Measurements from ENCODE around the gene MPO.

Gene MPO

DNA sequence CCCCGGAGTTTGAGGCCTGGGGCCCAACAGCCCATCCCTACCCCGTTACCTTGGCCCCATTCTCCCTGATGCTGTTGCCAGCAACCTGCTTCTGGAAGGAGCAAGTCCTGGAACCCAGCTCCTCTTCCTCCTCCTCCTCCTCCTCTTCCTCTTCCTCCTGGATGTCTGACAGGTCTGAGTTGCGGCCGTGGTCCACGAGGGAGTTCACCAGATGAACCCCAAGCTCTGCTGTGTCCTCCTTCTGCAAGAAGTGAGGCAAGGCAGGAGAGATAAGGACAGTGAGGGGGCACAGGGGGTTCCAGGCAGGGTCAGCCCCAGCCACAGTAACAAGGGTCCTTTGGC, 29.2 kb upstream of the MPO start:
- Histone ChIP-seq H3K27ac (ENCODE audit: low read length) (no peak overlapping the region), H3K9me3 (ENCODE audit: control insufficient read depth in 1 of 2, low read length in 2 of 2) (no peaks in the 10 kb centered on the region), H3K36me3 (ENCODE audit: control insufficient read depth in 1 of 2, insufficient read depth in 2 of 2, low read length in 2 of 2) (peaks cover 0 to 3% of the 10 kb centered on the region in 2 donors), H3K4me1 (ENCODE audit: control insufficient read depth in 1 of 2, insufficient read depth in 2 of 2, low read length in 2 of 2) (no peaks in the 10 kb centered on the region), H3K4me3 (ENCODE audit: low read depth in 1 of 2, low read length in 2 of 2) (no peak overlapping the region), H3K27me3 (ENCODE audit: low read depth, low read length) (no peaks in the 10 kb centered on the region)

DNA sequence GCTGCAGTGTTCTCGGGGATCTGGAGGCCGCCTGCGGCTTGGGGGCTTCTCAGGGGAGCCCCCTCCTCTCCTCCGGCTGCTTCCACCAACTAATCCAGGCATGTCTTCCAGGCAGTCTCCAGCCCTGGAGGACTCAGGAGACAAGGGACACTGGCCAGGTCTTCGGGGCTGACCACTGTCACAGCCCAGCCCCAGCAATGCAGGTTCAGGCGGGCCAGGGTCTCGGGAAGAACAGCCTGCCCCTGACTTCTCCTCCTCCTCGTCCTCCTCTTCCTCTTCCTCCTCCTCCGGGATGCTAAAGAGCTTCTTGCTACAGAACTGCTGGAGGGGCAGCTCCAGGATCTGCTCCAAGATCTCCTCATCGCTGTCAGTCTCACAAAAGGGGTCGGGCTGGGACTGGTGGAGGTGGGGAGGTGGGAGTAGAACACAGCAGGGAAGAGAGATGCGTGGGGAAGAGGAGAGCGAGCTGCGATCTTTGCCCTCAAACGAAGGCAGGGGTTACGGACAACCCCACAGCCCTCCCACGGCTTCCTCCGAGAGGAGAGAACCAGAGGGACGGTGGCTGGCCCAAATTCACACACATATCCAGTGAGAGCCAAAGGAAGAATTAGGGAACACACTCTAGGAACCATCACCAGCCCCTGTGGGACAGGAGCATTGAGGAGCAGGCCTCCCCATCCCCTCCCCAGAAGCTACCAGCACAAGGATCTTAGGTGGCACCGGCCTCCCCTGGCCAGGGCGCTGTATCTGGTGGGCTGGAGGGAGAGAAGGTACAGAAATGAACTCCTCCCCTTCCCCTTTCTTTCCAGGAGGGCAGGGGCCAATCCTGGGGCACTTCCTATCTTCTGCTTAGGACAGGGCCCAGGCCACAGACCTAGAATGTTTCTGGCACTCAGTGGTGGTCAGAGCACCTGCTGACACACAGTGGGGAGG, 28.5 kb upstream of the MPO start:
- Histone ChIP-seq H3K4me3 (ENCODE audit: low read depth in 1 of 2, low read length in 2 of 2) (no peak overlapping the region), H3K36me3 (ENCODE audit: control insufficient read depth in 1 of 2, insufficient read depth in 2 of 2, low read length in 2 of 2) (peaks cover 0 to 3% of the 10 kb centered on the region in 2 donors), H3K27ac (ENCODE audit: low read length) (no peak overlapping the region), H3K9me3 (ENCODE audit: control insufficient read depth in 1 of 2, low read length in 2 of 2) (no peaks in the 10 kb centered on the region), H3K4me1 (ENCODE audit: control insufficient read depth in 1 of 2, insufficient read depth in 2 of 2, low read length in 2 of 2) (no peaks in the 10 kb centered on the region), H3K27me3 (ENCODE audit: low read depth, low read length) (no peaks in the 10 kb centered on the region)

DNA sequence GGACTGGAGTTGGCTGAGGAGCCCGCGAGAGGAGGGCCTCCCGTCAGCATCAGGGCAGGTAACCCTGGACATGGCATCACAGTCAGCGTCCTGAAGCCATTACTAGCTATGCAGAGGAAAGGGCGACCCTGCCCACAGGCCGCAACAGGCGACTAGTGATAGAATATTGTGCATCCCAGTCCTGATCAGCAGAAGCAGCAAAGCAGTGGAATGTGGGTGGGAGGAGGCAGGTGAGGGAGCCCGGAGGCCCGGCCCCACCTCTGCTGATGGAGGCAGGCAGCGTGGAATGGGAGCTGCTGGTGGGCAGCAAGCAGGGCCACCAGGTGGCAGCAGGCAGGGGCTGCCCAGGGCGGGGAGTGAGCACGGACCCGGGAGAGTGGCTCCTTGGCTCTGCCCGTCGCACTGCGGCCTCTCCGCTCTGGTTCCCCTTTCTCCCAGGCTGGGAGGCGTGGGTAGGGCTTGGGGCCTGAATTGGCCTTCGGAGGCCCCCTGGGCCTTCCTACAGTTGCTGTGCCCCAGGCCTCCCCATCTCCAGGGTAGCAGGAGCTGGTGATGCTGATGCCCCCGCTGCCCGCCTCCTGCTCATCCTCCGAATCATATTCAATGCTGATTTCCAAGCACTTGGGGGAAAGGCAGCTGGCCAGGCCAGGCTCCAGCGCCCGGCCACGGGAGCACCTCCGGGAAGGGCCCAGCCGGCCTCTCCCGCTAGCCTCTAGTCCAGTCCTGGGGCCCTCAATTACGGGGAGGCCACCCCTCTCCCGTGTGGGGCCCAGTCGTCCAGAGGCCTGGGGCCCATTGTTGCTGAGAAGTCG, 27.6 kb upstream of the MPO start:
- Histone ChIP-seq H3K27me3 (ENCODE audit: low read depth, low read length) (no peaks in the 10 kb centered on the region), H3K27ac (ENCODE audit: low read length) (no peak overlapping the region), H3K36me3 (ENCODE audit: control insufficient read depth in 1 of 2, insufficient read depth in 2 of 2, low read length in 2 of 2) (peaks cover 0 to 3% of the 10 kb centered on the region in 2 donors)

DNA sequence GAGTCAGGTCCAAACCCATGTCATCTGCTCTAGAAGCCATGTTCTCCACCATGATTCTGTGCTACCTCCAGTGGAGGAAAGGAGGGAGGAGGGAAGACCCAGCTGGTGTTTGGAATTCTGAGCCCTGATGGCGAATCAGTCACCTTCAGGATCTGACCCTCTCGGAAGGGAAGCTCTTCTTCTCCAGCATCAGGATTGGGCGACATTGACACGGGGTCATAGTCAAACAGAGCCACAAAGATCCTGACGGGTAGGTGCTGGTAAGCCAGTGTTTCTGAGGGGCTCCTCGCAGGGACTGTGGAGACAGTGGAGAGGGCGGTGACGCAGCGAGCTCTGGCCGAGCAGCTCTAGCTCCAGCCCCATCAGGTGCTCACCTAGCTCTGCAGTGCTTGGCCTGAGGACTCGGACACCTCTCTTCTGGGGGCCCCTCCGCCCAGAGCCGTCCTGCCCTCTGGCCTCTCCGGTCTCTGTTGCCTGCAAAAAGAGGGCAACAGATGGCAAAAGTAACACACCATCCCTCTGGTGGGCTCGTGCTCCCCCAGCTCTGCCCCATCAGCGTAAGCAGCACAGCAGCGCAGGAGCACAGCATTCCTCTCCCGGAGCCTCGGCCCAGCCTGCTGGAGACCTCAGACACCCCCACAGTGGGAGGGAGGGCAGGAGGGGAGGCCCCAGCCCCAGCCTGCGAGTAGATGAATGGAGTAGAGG, 26.9 kb upstream of the MPO start:
- H3K4me3 ChIP-seq (ENCODE audit: low read depth in 1 of 2, low read length in 2 of 2) = no peak overlapping the region
- no peaks in the 10 kb centered on the region for H3K27me3 ChIP-seq (ENCODE audit: low read depth, low read length)
- no peaks in the 10 kb centered on the region for H3K9me3 ChIP-seq (ENCODE audit: control insufficient read depth in 1 of 2, low read length in 2 of 2)
- peaks cover 0 to 3% of the 10 kb centered on the region in 2 donors for H3K36me3 ChIP-seq (ENCODE audit: control insufficient read depth in 1 of 2, insufficient read depth in 2 of 2, low read length in 2 of 2)
- H3K4me1 ChIP-seq (ENCODE audit: control insufficient read depth in 1 of 2, insufficient read depth in 2 of 2, low read length in 2 of 2) = no peaks in the 10 kb centered on the region
- H3K27ac ChIP-seq (ENCODE audit: low read length) = no peak overlapping the region

More for the DNA sequence above, 27.6 kb upstream of the MPO start:
- H3K4me3 ChIP-seq (ENCODE audit: low read depth in 1 of 2, low read length in 2 of 2) = no peak overlapping the region
- no peaks in the 10 kb centered on the region for H3K4me1 ChIP-seq (ENCODE audit: control insufficient read depth in 1 of 2, insufficient read depth in 2 of 2, low read length in 2 of 2)
- H3K9me3 ChIP-seq (ENCODE audit: control insufficient read depth in 1 of 2, low read length in 2 of 2) = no peaks in the 10 kb centered on the region

DNA sequence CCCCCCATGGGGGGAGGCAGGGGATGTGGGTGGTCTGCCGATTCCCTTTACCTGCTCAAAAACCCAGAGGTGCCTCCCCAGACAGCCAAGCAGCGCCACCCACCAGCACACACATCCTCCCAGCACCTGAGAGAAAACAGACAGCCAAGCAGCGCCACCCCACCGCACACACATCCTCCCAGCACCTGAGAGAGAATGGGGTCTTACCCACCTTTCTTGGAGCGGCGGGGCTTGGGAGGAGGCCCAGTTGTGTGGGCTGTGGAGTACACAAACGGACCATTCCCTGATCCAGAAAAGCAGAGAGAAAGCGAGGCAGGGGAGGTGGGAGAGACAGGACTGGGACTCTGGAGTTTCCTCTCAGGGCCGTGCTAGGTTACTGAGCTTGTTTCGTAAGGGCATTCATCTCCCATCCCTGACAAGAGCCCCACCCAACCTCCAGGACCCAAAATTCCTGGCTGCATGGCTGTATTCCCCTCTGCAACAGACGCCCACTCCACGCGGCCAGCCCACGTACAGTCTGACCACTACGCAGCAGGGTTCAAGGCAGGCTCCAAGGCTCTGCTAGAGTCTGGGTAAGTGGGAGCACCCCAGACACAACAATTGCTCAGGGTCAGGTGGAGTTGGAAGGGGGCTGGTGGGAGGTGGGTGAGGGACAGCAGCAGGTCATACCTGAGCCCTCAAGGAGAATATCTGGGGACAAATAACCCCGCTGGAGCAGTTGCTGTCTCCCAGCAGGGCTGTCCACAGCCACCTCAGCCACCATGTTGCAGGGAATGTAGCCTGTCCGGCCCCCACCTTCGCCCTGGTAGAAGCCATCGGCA, 25.6 kb upstream of the MPO start:
- Histone ChIP-seq H3K4me1 (ENCODE audit: control insufficient read depth in 1 of 2, insufficient read depth in 2 of 2, low read length in 2 of 2) (no peaks in the 10 kb centered on the region), H3K36me3 (ENCODE audit: control insufficient read depth in 1 of 2, insufficient read depth in 2 of 2, low read length in 2 of 2) (peaks cover 0 to 3% of the 10 kb centered on the region in 2 donors), H3K4me3 (ENCODE audit: low read depth in 1 of 2, low read length in 2 of 2) (no peak overlapping the region), H3K27me3 (ENCODE audit: low read depth, low read length) (no peaks in the 10 kb centered on the region), H3K9me3 (ENCODE audit: control insufficient read depth in 1 of 2, low read length in 2 of 2) (no peaks in the 10 kb centered on the region), H3K27ac (ENCODE audit: low read length) (no peak overlapping the region)

DNA sequence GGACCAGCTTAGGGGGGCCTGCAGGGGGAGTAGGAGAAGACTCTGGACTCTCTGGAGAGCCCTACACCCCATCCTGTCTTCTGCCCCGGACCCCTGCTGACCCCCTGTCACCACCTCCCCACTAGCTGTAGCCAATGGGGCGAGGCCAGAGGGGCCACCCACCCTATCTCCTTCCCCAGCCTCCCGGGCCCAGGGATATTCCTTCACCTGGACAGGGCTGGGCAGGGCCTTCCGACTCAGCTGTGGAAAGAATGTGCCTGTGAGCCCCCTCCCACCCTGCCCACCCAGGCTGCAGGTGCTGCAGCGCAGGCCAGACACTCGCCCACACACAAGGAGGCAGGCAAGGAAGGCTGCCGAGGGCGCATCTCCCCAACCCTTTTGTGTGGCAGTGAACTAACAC, 24.9 kb upstream of the MPO start:
- Histone ChIP-seq H3K4me1 (ENCODE audit: control insufficient read depth in 1 of 2, insufficient read depth in 2 of 2, low read length in 2 of 2) (no peaks in the 10 kb centered on the region), H3K9me3 (ENCODE audit: control insufficient read depth in 1 of 2, low read length in 2 of 2) (no peaks in the 10 kb centered on the region), H3K4me3 (ENCODE audit: low read depth in 1 of 2, low read length in 2 of 2) (no peak overlapping the region), H3K27me3 (ENCODE audit: low read depth, low read length) (no peaks in the 10 kb centered on the region), H3K27ac (ENCODE audit: low read length) (no peak overlapping the region), H3K36me3 (ENCODE audit: control insufficient read depth in 1 of 2, insufficient read depth in 2 of 2, low read length in 2 of 2) (no peaks in the 10 kb centered on the region)

DNA sequence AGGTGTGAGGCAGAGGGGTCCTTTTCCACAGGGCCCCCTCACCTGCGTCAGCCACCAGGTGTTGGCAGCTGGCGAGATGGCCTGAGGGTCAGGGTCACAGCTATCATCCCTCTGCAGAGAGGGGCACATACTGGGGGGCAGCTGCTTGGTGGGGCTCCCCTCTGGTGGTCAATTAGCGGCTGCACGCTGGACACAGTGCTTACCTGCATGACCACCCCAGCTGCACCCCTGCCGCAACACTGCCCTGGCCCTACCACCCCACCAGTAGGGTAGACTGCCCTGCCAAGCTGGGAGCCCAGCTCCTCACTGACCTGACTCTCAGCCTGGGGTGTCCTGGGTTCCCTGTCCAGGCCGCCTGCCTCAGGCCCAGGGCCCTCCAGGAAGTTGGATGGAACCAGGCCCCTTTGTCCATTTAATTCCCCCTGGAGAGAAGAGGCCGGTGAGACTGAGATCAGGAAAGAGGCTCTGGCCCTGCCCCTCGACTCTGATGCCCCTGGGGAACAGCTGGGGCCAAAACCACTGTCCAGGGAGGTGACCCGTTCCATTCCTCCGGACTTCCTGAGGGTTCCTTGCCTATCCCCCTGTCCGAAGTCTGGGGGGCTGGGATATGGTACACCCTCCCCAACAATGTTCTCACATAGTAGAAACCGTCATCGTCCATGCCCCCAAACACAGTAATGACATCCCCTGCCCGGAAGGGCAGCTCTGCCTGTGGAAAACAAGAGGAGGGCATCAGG, 24.2 kb upstream of the MPO start:
- Histone ChIP-seq H3K4me1 (ENCODE audit: control insufficient read depth in 1 of 2, insufficient read depth in 2 of 2, low read length in 2 of 2) (no peaks in the 10 kb centered on the region), H3K27me3 (ENCODE audit: low read depth, low read length) (no peaks in the 10 kb centered on the region), H3K9me3 (ENCODE audit: control insufficient read depth in 1 of 2, low read length in 2 of 2) (no peaks in the 10 kb centered on the region), H3K4me3 (ENCODE audit: low read depth in 1 of 2, low read length in 2 of 2) (no peak overlapping the region), H3K27ac (ENCODE audit: low read length) (no peak overlapping the region), H3K36me3 (ENCODE audit: control insufficient read depth in 1 of 2, insufficient read depth in 2 of 2, low read length in 2 of 2) (no peaks in the 10 kb centered on the region)

DNA sequence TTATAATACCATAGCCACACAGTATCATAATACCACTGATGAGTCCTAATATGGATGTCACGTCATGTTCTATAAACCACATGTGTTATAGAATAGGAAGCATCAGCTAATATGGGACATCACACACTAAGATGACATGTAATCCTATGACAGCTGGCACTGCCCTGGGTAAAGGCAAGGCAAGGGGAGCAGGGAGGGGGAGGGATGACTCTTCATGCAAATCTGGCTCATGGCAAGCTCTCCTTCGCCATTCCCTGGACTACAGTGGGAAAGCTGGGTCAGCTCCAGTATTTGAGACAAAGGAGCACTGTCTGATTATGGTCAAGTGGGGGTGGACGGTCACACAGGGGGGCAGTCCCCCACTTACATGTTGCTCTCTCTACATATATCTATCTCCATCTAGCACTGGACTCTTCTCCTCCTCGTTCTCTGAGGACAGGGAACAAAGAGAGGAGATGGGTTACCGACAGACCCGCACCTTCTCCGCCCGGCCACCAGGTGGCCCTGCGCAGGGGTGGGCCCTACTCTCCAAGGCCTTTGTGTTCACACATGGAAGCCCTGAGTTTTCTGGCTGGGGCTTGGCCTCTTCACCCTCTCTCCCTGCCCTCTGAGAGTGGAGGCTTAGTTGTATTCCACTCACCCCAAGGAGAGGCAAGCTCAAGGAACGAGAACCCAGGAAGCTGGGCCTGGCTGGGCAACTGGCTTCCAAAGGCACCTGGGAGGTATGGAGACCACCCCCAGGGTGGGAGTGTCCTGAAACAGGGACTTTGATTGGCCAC, 23.4 kb upstream of the MPO start:
- Histone ChIP-seq H3K4me3 (ENCODE audit: low read depth in 1 of 2, low read length in 2 of 2) (no peak overlapping the region), H3K27me3 (ENCODE audit: low read depth, low read length) (no peaks in the 10 kb centered on the region), H3K27ac (ENCODE audit: low read length) (no peak overlapping the region), H3K9me3 (ENCODE audit: control insufficient read depth in 1 of 2, low read length in 2 of 2) (no peaks in the 10 kb centered on the region), H3K4me1 (ENCODE audit: control insufficient read depth in 1 of 2, insufficient read depth in 2 of 2, low read length in 2 of 2) (no peaks in the 10 kb centered on the region), H3K36me3 (ENCODE audit: control insufficient read depth in 1 of 2, insufficient read depth in 2 of 2, low read length in 2 of 2) (no peaks in the 10 kb centered on the region)

DNA sequence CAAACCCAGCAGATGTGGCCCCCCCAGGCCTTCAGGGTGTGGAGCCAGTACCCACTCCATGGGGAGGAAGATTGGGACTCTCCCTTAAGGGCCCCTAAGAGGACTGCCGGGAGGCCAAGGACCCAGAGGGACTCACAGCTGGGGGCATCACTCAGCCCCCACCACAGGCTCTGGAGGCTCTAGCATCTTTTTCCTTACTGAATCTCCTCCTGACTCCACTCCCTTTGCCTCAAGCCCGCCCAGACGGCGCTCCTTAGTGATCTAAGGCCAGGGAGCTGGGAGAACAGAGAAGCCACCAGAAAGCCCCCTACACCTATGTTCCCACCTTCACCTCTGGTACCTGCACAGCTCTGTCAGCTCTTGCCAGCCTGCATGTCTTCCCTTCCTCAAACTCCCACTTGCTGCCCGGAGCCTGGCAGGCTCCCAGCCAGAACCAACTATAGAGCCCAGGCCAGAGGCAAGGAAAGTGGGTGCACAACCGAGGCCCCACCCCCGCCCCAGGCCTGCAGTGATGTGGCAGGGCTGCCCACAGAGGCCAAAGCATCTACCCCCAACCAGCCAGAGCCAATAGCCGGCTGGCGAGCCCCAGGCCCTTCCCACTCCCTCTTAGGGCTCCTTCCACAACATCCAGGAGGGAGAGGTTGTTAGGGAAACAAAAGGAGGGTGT, 22.3 kb upstream of the MPO start:
- Histone ChIP-seq H3K4me3 (ENCODE audit: low read depth in 1 of 2, low read length in 2 of 2) (no peak overlapping the region), H3K27me3 (ENCODE audit: low read depth, low read length) (no peaks in the 10 kb centered on the region), H3K27ac (ENCODE audit: low read length) (no peak overlapping the region), H3K9me3 (ENCODE audit: control insufficient read depth in 1 of 2, low read length in 2 of 2) (no peaks in the 10 kb centered on the region), H3K36me3 (ENCODE audit: control insufficient read depth in 1 of 2, insufficient read depth in 2 of 2, low read length in 2 of 2) (no peaks in the 10 kb centered on the region), H3K4me1 (ENCODE audit: control insufficient read depth in 1 of 2, insufficient read depth in 2 of 2, low read length in 2 of 2) (no peaks in the 10 kb centered on the region)
